HFF-Myc (cell line): Measurements from ENCODE around the gene HOXD10.
A peak's percentile ranks its signal among the peaks of the same experiment; 100 is the strongest.

ENCODE experiments used
- DNase-seq: peaks from one replicate; pipeline ENCODE4 v3.0.0-alpha.2; 2011; ENCODE audit warnings: low read depth; ENCODE audit errors: extremely low read depth
- H3K4me3 ChIP-seq: replicated peaks from 2 replicates; pipeline ENCODE4 v1.5.1; 2011; ENCODE audit warnings: low read depth, mild to moderate bottlenecking, control low read depth, low read length
- CTCF ChIP-seq: IDR thresholded peaks from 2 replicates; pipeline ENCODE4 v1.5.1; 2012; ENCODE audit warnings: mild to moderate bottlenecking, low read depth, low read length, control low read depth; ENCODE audit errors: missing control alignments

HOXD10 gene

GRCh38 chr2:176129813-176130146, 13.2 kb downstream of the HOXD10 start:
- TF ChIP-seq CTCF = no peak
- H3K4me3 ChIP-seq = 0 out of 2 replicates have a peak overlapping the region, but pooled peaks have one; percentile 11
- DNase-seq = no peak

GRCh38 chr2:176130147-176130956, 13.8 kb downstream of the HOXD10 start:
- no peak for TF ChIP-seq CTCF
- no peak for DNase-seq
- H3K4me3 ChIP-seq = no peak overlapping the region

- TF ChIP-seq CTCF = no peak
- H3K4me3 ChIP-seq = no peak overlapping the region
- DNase-seq = no peak
Observed at GRCh38 chr2:176130957-176131847, 14.6 kb downstream of the HOXD10 start.

GRCh38 chr2:176131848-176132158, 15.2 kb downstream of the HOXD10 start:
- H3K4me3 ChIP-seq = no peak overlapping the region
- no peak for DNase-seq
- TF ChIP-seq CTCF = no peak

- no peak overlapping the region for H3K4me3 ChIP-seq
- TF ChIP-seq CTCF = no peak
- DNase-seq = no peak
Observed at GRCh38 chr2:176132205-176133171, 15.9 kb downstream of the HOXD10 start.

GRCh38 chr2:176133389-176133788, 16.8 kb downstream of the HOXD10 start:
- TF ChIP-seq CTCF = no peak
- no peak overlapping the region for H3K4me3 ChIP-seq
- DNase-seq = no peak
